Umbilical cord (tissue), 2 donors: Measurements from ENCODE around the gene SLC2A2. TPM values are rescaled to one million over a fixed set of nuclear protein-coding genes. Genes with fewer than 3 reads are reported as not detected.

Experiments
- DNase-seq: peaks from one replicate; pipeline ENCODE4 v3.0.0-alpha.2; 2015; ENCODE audit warnings: low spot score
- total RNA-seq: library from RNA; depleted of rRNA; stranded (reverse); fragments of >200 nt; gene quantifications from one replicate; pipeline ENCODE4 v1.2.3, GENCODE V29; 2014; ENCODE audit warnings: low replicate concordance; ENCODE audit not compliant: insufficient read depth

SLC2A2 gene
- total RNA-seq, 1 donor from 2014 or later = 0.72 TPM

DNA sequence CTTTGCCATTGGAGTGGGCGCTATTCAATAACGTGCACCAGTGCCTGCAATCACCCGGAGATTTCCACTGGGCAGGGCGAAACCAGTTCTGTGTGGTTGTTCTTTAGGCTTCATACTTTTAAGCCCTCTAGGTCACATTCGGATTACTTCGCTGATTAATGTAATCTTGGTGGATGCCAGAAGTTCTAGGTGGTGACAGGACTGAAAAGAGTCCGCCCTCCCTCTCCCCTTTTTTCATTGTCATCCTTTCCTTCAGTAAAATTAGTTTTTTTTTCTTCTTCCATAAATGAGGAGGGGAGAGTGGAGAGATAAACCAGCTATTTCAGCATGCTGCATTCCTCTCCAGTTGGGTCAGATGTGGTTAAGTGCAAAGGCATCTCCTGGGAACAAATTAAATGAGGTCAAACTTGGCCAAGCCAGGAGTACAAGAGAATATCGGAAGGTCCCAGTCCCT lies 2.3 kb upstream of the SLC2A2 start:
- peak; percentile 71 for DNase-seq

DNA sequence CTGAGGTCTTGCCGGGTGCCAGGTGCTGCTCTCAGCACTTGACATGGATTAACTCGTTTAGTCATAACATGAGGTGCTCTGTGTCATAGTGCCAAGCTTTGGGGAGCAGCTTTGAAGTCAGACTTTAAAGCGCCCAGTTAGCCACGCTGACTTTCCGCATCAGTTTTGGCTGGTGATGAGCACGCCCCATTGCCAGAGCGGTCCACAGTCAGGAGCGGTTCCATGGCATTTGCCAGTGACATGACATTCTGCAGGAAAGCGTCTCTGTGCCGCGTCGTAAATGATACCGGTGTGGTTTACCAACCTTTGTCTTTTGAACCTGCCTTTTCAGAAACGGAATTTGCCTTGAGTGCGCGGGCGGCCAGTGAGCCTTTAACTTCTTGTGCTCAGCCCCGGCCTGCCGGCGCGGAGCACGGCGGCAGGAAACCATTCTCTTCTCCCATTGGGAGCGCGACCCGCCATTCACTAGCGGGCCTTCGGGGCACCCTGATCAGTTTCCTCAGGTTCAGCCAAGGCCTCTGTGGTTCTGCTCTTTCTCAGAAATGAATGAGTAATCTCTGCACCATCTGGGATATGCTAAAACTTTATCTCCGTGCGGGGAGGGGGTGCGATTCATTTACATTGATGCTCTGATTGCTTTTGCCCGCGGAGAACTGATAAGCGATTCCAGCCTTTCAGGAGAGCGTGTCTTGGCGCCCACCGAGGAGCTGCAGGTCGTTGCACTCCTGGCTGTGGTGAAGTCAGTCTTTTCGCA lies 1.7 kb upstream of the SLC2A2 start:
- peak; percentile 79 for DNase-seq

DNA sequence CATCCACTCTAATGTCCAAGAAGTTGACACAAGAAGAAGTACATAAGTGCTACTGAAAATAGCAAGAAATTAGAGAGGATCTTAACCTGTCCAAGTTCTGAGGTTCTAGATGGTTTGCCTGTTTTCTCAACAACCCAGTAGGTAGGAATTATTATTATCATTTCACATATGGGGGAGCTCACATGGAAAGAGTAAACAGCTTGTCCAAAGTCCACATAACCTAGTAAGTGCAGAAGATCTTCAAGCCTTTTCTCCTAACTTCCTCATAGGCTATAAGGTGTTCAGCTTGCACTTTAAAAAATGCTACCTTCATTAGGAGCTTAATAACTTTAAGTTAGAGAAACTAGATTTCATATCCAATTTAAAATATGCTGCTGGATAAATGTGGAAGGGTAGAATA lies 3.0 kb downstream of the SLC2A2 start:
- DNase-seq = no peak

DNA sequence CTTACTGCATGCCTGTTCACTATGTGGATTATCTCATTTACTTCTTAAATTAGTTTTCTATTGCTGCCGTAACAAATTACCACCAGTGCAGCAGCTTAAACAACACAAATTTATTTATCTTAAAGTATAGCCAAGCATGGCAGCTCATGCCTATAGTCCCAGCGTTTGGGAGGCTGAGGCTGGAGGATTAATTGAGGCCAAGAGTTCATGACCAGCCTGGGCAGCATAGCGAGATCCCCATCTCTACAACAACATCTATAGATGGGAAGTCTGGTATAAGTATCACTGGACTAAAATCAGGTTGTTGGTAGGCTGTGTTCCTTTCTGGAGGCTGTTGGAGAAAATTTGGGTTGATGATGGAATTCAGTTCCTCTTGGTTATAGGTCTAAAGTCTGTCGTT lies 5.1 kb downstream of the SLC2A2 start:
- no peak for DNase-seq

DNA sequence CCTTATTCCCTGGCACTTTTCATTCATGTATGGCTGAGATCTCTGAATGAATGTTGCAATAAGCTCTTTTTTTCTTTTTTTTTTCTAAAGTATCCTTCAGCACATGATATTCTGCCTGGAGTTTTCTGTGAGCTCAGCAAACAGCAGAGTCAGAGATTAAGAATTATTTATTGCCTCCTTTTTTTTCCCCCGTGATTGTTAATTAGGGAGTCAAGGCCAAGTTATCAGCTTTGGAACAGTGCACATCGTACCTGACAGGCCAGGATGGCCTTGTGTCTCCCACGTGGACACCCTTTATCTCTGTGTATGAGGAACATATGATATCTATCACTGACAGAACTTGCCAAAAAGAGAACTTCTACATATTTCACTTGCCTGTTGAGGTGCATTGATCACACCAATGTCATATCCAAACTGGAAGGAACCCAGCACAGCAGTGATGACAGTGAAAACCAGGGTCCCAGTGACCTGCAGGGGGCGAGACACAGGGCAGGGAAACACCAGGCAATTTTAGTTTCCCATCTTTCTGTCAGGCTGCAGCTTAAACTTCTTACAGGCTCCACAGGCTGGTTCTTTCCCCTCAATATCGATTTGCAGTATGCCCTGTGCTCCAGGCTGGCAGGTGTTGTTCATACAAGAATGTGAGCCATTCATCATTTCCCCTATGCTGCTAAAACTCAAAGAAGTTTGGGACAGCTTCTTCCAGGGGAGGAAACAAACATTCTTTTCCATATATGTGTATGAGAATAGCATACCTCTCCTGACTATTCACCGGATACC lies 8.2 kb downstream of the SLC2A2 start:
- DNase-seq = no peak

DNA sequence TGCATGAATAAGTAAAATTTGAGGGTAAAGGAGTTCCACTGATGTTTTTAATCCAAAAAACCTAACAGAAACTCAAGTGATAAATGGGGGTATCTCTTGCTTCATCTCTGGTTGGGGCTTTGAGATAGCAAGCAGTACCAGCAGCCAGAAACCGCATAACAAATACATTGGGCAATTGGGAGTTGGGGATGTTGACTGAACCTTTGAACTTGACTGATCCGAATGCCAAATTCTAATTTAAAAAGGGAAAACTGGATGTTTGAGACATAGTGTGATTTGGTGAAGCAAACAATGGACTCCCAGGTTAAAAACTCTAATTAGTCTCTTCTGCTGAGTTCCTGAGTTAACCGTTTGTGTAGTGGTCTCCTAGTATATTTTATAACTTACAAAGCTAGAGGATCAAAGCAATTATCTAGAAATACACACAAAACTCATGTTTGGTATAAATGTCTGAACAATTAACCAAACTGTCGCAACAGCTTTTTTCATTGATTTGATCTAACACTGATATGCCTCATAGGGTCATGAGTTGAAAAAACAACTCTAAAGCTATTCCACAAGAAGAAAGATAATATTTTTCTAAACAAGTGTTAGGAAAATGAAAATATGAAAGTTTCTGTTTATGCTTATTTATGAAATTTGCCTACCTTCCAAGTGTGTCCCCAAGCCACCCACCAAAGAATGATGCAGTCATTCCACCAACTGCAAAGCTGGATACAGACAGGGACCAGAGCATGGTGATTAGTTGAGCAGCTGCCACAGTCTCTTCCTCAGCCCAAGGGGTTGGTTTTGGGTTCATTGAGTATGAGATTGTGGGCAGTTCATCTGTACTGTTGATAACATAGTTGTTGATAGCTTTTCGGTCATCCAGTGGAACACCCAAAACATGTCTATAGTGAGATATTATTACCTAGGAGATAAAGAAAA lies 12.4 kb downstream of the SLC2A2 start:
- no peak for DNase-seq

DNA sequence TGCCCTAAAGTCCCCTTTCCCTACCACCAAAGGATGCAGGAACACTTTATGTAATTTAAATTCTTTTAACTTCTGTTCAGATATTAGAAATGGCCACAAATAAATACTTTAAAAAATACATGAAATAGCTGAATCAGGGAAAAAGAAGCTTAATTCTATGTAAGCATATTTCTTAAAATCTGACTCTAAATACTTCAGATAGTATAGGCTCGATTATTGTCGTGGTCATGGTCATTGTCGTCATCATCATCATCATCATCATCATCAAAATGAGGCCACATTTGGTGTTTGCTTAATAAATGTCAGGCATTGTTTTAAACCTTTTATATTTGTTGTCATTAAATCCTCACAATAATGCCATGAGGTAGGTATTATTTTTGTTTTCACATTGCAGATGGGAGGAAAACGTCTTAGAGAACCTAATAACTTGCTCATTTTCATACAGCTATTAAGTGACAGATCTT lies 14.6 kb downstream of the SLC2A2 start:
- no peak for DNase-seq

DNA sequence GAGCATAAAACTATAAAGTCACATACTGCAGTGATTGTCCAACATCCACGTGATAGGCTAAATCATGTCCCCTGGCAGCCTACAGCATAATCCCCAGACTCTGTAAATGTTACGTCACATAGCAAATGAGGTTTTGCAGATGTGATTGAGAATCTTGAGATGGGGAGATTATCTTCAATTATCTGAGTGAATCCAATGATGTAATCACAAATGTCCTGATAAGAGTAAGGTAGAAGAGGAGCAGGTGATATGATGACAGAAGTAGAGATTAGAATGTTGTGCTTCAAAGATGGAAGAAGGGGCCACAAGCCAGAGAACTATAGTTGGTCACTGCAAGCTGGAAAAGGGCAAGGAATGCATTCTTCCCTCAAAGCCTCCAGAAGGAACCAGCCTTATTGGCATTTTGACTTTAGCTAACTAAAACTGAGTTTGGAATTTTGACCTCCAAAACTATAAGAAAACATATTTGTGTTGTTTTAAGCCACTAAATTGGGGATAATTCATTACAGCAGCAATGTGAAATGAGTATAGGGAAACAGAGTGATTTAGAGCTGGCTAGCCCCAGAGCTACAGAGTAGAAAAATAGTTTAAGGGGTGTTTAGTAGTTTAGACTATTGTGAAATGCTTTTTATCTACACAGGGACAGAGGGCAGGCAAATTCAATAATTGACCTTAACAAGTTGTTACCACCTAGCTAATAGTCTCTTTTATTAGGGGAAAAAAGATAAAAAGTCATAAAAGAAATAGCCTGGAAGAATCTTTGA lies 15.2 kb downstream of the SLC2A2 start:
- DNase-seq = no peak

DNA sequence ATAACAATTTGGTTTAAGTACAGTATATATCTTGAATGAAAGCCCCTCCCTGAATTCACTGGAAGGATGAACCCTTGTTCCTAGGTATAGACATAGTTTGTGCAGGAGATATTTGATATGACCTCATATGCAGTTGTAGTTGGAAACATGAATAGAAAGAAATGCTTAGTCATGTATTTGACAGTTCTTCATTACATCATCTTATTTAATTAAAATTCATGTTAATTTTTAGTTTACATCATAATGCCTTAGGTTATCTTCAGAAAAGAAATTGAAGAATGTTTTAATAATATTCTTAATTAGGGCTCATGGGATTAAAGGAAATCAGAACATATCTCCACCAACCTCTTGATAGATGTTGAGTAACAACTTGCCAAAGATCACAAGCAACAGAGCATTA lies 19.2 kb downstream of the SLC2A2 start:
- DNase-seq = no peak

DNA sequence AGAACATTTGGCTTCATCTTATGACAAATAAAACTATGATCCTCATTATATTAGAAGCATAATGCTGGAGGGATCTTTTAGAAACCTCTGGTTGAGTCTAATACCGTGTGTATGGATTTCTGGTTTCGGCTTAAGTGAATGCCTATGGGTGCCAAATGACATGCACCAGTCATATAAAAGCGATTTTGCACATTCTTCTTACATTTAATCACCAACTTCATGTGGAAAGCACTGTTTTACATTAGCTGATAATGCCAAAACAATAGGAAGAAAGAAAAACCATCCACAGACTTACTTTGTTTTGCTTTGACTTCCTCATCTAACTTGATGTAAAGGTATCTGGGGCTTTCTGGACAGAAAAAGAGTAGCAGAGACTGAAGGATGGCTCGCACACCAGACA lies 20.9 kb downstream of the SLC2A2 start:
- DNase-seq = no peak

DNA sequence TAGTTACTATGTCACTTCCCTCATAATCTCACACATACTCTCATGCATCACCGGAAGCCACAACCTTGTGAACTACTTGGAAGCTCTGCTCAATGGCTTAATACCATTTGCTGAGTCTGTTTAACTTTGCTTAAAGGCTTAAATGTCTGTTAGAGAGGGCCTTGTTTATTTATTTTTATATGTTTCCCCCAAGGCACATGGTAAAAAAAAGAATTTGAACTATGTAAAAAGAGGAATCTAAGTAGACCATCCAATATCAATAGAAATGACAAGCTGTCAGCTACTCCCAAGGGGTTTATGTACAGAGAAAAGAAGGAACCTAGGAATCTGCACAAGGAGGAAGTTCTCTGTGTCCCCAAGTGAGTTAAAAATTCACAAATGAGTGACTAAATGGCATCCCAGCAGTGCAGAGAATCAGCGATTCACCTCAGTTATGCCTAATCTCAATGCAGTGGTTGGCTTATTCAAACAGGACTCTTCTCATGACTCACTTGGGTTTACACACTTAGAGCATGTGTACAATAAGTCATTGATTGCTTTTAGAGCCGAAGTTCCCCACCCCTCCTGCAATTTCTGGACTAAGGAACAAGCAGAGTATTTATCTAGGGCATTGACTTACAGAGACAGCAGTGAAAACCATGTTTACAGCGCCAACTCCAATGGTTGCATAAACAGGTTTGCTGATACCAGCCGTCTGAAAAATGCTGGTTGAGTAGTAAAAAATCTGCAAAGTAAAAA lies 24.4 kb downstream of the SLC2A2 start:
- peak; percentile 6 for DNase-seq

DNA sequence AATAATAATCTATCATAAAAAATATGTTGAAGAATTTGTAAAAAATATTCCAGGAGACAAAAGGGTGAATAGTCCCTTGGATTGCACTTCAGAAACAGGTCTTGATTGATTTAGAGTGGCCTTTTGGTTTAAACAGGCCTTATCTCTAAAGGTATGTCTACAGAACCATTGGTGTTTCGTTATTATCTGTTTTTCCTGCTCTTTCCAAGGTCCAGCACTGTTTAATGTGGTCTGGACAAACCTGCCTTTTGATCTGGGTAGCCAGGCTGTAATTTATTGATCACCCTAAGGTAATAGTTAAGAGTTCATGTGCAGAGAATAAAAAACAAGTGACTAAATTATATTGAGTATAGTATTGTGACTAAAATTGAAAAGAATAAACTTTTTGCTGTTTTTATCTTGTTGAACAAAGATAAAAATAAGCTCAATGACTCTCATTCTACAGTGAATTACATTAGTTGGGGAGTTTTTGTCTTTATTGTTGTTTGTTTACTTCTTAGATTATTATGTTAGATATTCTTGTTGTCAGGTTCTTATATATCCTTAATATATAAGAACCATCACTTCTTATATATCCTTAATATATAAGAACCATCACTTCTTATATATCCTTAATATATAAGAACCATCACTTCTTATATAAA lies 25.1 kb downstream of the SLC2A2 start:
- no peak for DNase-seq

DNA sequence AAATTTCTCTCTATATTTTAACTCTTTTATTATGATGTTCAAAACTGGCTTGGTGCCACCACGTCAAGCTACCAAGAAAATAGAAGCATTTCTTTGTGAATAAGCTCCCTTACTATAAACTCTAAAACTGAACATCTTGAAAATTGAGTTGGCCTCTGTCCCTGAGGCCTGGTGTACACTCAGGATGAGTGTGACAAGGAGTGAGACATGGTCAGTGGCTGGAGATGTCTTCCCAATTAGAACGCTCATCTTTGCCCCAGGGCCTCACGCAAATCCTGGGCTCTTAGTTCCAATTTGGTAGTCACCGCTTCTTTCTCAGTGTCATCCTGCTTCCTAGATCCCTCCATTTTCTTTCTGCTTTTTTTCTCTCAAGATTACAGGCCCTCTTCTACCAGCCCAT lies 26.2 kb downstream of the SLC2A2 start:
- no peak for DNase-seq

DNA sequence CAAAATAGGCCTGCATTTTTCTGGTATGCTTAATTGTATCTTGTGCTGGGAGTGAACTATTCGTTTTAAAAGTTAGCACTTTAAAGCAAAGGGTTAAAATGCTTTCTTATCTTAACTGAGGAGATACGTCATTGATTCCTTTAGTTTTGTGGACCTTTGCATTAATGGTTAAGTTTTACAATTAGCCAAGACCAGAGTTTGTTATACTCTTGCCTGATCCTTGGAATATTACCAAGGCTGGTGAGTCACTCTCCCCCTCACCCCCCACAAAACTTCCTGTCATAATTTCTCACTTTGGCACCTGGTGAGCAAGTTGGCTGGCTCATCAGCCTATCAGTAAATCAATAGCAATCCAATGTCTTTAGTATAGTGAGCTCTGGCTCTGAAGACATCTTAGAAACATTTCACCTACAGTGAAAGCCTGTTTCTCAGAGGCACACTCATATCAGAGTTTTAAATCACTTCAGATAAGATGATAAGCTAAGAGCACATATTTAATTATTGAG lies 26.7 kb downstream of the SLC2A2 start:
- peak; percentile 15 for DNase-seq

DNA sequence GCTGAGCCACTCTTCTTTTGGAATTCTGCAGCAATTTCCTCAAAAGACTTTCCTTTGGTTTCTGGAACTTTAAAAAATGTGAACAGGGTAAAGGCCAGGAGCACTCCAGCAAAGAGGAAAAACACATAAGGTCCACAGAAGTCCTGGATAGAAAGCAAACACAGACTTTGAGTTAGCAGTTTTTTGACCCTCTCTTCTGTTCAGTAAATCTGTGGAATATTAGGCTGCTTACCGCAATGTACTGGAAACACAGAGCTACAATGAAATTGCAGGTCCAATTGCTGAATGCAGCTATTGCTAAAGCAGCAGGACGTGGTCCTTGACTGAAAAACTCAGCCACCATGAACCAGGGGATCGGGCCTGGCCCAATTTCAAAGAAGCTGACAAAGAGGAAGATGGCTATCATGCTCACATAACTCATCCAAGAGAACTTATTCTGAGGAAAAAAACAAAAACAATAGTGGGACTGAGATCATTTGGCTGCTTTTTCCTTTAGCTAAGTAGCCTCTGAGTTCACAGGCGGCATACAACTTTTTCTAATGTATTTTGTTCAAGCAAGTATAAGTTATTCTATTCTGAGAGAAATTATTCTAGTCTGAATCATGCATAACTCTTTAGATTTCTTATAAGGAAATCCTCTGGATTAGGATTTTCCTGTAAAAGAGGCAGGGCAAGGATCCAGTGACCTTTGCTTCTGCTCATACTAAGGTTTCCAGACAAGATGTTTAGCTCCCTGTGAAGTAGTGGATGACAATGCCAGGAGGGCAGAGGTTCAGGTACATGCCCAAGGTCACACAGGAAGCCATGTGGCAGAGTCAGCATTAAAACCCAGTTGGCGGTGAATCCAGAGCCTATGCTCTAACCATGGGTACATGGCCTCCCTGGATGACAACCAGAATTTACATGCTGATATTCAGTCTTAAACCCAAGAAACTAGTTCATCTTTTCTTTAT lies 28.3 kb downstream of the SLC2A2 start:
- DNase-seq = peak; percentile 28

DNA sequence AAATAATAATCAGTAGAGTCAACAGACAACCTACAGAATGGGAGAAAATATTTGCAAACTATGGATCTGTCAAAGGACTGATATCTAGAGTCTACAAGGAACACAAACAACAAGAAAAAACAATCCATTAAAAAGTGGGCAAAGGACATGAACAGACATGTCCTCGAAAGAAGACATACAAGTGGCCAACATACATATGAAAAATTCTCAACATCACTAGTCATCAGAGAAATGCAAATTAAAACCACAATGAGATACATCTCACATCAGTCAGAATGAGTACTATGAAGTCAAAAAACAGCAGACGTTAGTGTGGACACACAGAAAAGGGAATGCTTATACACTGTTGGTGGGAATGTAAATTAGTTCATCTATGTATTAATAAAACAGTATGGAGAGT lies 33.7 kb downstream of the SLC2A2 start:
- no peak for DNase-seq

DNA sequence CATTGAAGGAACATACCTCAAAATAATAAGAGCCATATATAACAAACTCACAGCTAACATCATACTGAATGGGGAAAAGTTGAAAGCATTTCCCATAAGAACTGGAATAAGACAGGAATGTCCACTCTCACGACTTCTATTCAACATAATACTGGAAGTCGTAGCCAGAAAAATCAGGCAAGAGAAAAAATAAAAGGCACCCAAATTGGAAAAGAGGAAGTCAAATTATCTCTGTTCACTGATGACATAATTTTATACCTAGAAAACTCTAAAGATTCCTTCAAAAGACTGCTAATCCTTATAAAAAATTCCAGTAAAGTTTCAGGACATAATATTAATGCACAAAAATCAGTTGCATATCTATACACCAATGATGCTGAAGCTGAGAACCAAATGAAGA lies 34.9 kb downstream of the SLC2A2 start:
- DNase-seq = no peak

DNA sequence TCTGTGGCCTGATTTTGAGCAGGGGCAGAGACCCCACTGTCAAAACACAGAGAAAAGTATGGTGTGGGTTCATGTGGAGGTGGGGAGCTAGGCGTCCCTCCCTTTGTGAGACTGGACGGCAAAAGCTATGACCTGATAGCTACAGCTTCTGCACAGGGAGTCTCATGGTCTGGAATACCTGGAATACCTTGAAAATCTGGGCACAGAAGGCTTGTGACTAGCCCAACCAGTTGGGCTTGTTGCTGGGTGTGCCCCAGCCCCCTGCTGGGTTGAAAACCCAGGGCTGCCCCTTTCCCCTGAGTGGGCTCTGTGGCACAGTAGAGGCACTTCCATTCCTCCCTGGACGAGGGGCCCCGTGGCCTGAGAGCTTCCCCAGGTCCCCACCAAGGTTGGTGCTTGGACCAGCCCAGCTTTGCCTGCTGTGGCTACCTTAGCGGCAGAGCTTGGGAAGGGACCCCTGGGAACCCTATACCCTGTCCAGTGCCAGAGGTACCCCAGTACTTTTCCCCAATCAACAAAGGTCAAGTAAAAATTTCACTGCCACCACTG lies 37.3 kb downstream of the SLC2A2 start:
- no peak for DNase-seq
